IMR-90 (cell line): ENCODE results near the gene FANK1. TPM values are rescaled to one million over a fixed set of nuclear protein-coding genes. Genes with fewer than 3 reads are reported as not detected.
A peak's percentile ranks its signal among the peaks of the same experiment; 100 is the strongest.

Experiments used
- ATAC-seq: fragments of 200-7000 bp; cut with Tn5 transposase; 2 replicates; pipeline ENCODE4 v1.9.1; 2020; ENCODE audit warnings: low read depth, mild to moderate bottlenecking, moderate library complexity
- BruUV-seq: library from RNA; stranded (reverse); fragments of 400-500 nt; replicated peaks from 2 replicates; lab custom pipeline; 2021; lab: Mats Ljungman, UMichigan
- CTCF ChIA-PET: fragments of 300-600 bp; formaldehyde crosslinking; extraction: SDS; loops from one replicate; lab custom pipeline; 2021; ENCODE audit warnings: antibody characterized with exemption; lab: Yijun Ruan, JAX
- POLR2A ChIA-PET: fragments of 300-600 bp; sonication (Branson Sonifier 250); formaldehyde crosslinking; loops from one replicate; lab custom pipeline; 2022; ENCODE audit warnings: antibody characterized with exemption; ENCODE audit not compliant: unreplicated experiment; lab: Charles Lee
- DNase-seq: peaks from one replicate; pipeline ENCODE4 v3.0.0; 2013
- H2AFZ ChIP-seq: replicated peaks from 2 replicates; pipeline ENCODE3; 2013; ENCODE audit warnings: low read length, mild to moderate bottlenecking; ENCODE audit not compliant: poor library complexity
- H2AK5ac ChIP-seq: 2 replicates; pipeline ENCODE4 v1.6.1; 2013; ENCODE audit warnings: low read depth, low read length, inconsistent platforms
- H2AK9ac ChIP-seq: replicated peaks from 2 replicates; pipeline ENCODE3; 2013; ENCODE audit warnings: mild to moderate bottlenecking, low read depth, low read length, moderate library complexity; ENCODE audit not compliant: poor library complexity
- H2BK120ac ChIP-seq: 2 replicates; pipeline ENCODE4 v1.6.1; 2013; ENCODE audit warnings: low read depth, low read length, inconsistent platforms
- H2BK15ac ChIP-seq: 3 replicates; pipeline ENCODE4 v1.6.1; 2013; ENCODE audit warnings: low read depth, low read length, inconsistent platforms
- H2BK20ac ChIP-seq: 2 replicates; pipeline ENCODE4 v1.6.1; 2013; ENCODE audit warnings: low read depth, mild to moderate bottlenecking, inconsistent platforms, low read length, moderate library complexity
- H2BK5ac ChIP-seq: 2 replicates; pipeline ENCODE4 v1.6.1; 2013; ENCODE audit warnings: mild to moderate bottlenecking, low read depth, low read length, inconsistent platforms; ENCODE audit not compliant: poor library complexity, severe bottlenecking
- H3K14ac ChIP-seq: replicated peaks from 2 replicates; pipeline ENCODE4 v1.6.1; 2013; ENCODE audit warnings: low read depth, low read length, inconsistent platforms
- H3K18ac ChIP-seq: 2 replicates; pipeline ENCODE4 v1.6.1; 2013; ENCODE audit warnings: low read depth, low read length, control low read depth
- H3K23ac ChIP-seq: 2 replicates; pipeline ENCODE4 v1.6.1; 2013; ENCODE audit warnings: low read depth, low read length, inconsistent platforms
- H3K27ac ChIP-seq: 2 replicates; pipeline ENCODE4 v1.5.1; 2013; ENCODE audit warnings: mild to moderate bottlenecking, control low read depth, low read length; ENCODE audit not compliant: insufficient read depth
- H3K27me3 ChIP-seq: 2 replicates; pipeline ENCODE4 v1.6.1; 2013; ENCODE audit warnings: low read length; ENCODE audit not compliant: control insufficient read depth, insufficient read depth
- H3K36me3 ChIP-seq: 2 replicates; pipeline ENCODE4 v1.6.1; 2013; ENCODE audit warnings: low read length, mixed read lengths; ENCODE audit not compliant: control insufficient read depth, insufficient read depth
- H3K4ac ChIP-seq: 2 replicates; pipeline ENCODE4 v1.6.1; 2013; ENCODE audit warnings: low read depth, low read length, inconsistent platforms
- H3K4me1 ChIP-seq: 2 replicates; pipeline ENCODE4 v1.6.1; 2013; ENCODE audit warnings: low read length, mixed read lengths; ENCODE audit not compliant: control insufficient read depth, insufficient read depth
- H3K4me2 ChIP-seq: 2 replicates; pipeline ENCODE4 v1.6.1; 2013; ENCODE audit warnings: low read depth, mild to moderate bottlenecking, control low read depth, low read length, moderate library complexity
- H3K4me3 ChIP-seq: 2 replicates; pipeline ENCODE4 v1.5.1; 2013; ENCODE audit warnings: low read depth, mild to moderate bottlenecking, control low read depth, low read length, moderate library complexity; ENCODE audit not compliant: insufficient read depth
- H3K56ac ChIP-seq: 2 replicates; pipeline ENCODE4 v1.6.1; 2013; ENCODE audit warnings: low read length, inconsistent platforms; ENCODE audit not compliant: insufficient read depth; ENCODE audit errors: extremely low read depth
- H3K79me1 ChIP-seq, 2 experiments: 2 replicates each; pipeline ENCODE4 v1.6.1; 2013; ENCODE audit warnings: low read length in 2 of 2, inconsistent platforms in 1 of 2, low read depth in 1 of 2
- H3K9ac ChIP-seq: 2 replicates; pipeline ENCODE4 v1.6.1; 2013; ENCODE audit warnings: low read depth, low read length, control low read depth
- H3K9me1 ChIP-seq: 2 replicates; pipeline ENCODE4 v1.6.1; 2013; ENCODE audit warnings: low read length, inconsistent platforms; ENCODE audit not compliant: insufficient read depth
- H3K9me3 ChIP-seq: 2 replicates; pipeline ENCODE4 v1.6.1; 2013; ENCODE audit warnings: low read length; ENCODE audit not compliant: control insufficient read depth, insufficient read depth
- H4K20me1 ChIP-seq: 2 replicates; pipeline ENCODE4 v1.6.1; 2013; ENCODE audit warnings: low read length, inconsistent platforms; ENCODE audit not compliant: insufficient read depth
- H4K5ac ChIP-seq: 2 replicates; pipeline ENCODE4 v1.6.1; 2013; ENCODE audit warnings: mild to moderate bottlenecking, low read depth, low read length, control low read depth
- H4K8ac ChIP-seq, 2 experiments: 2 replicates each; pipeline ENCODE4 v1.6.1; 2013; ENCODE audit warnings: low read depth in 2 of 2, low read length in 2 of 2, control low read depth in 1 of 2, inconsistent platforms in 1 of 2
- H4K91ac ChIP-seq: 2 replicates; pipeline ENCODE4 v1.6.1; 2013; ENCODE audit warnings: low read depth, low read length, inconsistent platforms; ENCODE audit not compliant: insufficient read depth
- CHD1 ChIP-seq: IDR thresholded peaks from 2 replicates; pipeline ENCODE4 v1.6.1; 2012; ENCODE audit warnings: low read depth, low read length, improper control_type of control experiment
- MXI1 ChIP-seq: IDR thresholded peaks from 2 replicates; pipeline ENCODE4 v1.6.1; 2012; ENCODE audit warnings: low read depth, mild to moderate bottlenecking, low read length, moderate library complexity, borderline replicate concordance
- WGBS, 2 experiments: methylation state at CpG; one replicate each; pipeline versions ENCODE4 v1.1.5 to v1.1.7; 2013; ENCODE audit warnings: missing lambda C conversion rate in 2 of 2; ENCODE audit not compliant: insufficient read length in 1 of 2; ENCODE audit errors: extremely low coverage in 2 of 2; 5-methylcytosine and 5-hydroxymethylcytosine counted together
- dilution Hi-C: fragments of 300-500 bp; cut with HindIII; formaldehyde crosslinking; loops from one replicate; pipeline ENCODE4 v1.14.3; 2018; ENCODE audit warnings: low sequenced_read_pairs; ENCODE audit not compliant: unreplicated experiment
- in situ Hi-C: fragments of 300-500 bp; cut with MboI; formaldehyde crosslinking; loops from 3 replicates; pipeline ENCODE4 v1.14.3; 2019; ENCODE audit warnings: low sequenced_read_pairs, inconsistent platforms, mixed read lengths
- intact Hi-C: fragments of 100-400 bp; cut with micrococcal nuclease; formaldehyde crosslinking; loops from 2 replicates; pipeline ENCODE4 v1.10.0; 2022
- polyA plus RNA-seq, 3 experiments: library from polyadenylated mRNA; depleted of rRNA; stranded (reverse); fragments of >200 nt; gene quantifications; 2 replicates each; pipeline ENCODE4 v1.2.3, GENCODE V29; 2012; ENCODE audit warnings: low replicate concordance in 1 of 3
- total RNA-seq: library from RNA; depleted of rRNA; stranded (reverse); fragments of >200 nt; gene quantifications from 2 replicates; pipeline ENCODE4 v1.2.3, GENCODE V29; 2012
- TF ChIP-seq, protein P1 (sequence below): fragments of 150-350 bp; IDR thresholded peaks from 2 replicates; pipeline ENCODE4 v1.6.1; 2017; ENCODE audit warnings: mild to moderate bottlenecking, antibody characterized with exemption, low read length, low read depth

The FANK1 gene
- total and polyA plus RNA-seq, 2 of the 4 experiments (the other 2 are of a cell fraction), result 0.90 to 2.2 TPM

DNA sequence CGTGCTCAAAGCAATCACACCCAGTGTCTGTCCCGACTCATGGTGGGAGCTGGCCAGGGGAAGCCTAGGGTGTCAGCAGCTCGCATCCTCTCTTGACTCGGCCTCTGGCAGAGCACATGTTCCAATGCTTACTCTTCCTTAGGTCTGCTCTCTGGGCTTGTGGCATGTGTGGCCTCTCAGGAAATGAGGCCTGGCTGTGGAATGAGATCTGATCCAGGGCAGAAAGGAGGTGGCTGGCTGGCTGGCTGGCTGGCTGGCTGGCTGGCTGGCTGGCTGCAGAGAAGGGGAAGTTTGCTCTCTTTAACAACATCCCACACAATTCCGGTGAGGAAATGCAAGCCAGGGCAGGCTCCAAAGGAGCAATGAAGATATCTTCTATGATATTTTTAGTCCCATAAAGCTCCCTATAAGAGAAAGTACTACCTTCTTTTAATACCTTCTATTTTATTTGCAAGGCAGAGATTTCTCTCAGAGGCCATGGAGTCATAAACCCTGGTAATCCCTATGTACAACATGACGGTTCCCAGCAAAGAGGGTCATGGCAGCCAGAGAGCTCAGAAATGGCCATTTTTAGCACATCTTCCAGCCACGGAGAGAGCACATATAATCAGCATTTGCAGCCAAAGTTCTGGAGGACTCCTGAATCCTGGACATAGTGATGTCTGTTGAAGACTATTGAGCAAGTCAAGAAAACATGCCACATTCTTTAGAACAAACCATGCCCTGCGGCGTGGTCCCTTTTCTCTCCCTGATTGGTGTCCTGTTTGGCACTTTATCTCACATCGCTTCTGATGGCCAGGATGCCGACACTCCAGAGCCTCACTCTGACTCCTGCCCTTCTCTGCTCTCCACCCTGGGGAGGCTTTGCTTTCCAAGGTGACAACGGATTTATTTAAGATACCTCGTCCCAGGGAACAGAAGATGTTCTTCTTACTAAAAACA is 153.7 kb downstream of the FANK1 start:
- H3K36me3 ChIP-seq, result no peaks in the 10 kb centered on the region
- 100% methylated on average over 3 of the region's 13 CpGs; no CpG with 5 or more reads in 1 of the 2 experiments for WGBS, 2 experiments
- BruUV-seq, result no TSS peak
- no peak overlapping the region for H4K8ac ChIP-seq
- H3K23ac ChIP-seq, result peak overlapping the region; percentile 51; the same call in 1 of the 2 replicates
- intact Hi-C loops, result no loop called here
- H2AK5ac ChIP-seq, result no peak overlapping the region
- H3K9ac ChIP-seq, result no peak overlapping the region
- no peak overlapping the region for H2BK20ac ChIP-seq
- H4K91ac ChIP-seq, result no peak overlapping the region; the same call in 1 of the 2 replicates
- peak overlapping the region; percentile 57 for H2BK120ac ChIP-seq
- H3K18ac ChIP-seq, result no peak overlapping the region
- H3K4ac ChIP-seq, result peak overlapping the region; percentile 35; the same call in 1 of the 2 replicates
- dilution Hi-C loops, result no loop called here
- TF ChIP-seq, protein P1, sequence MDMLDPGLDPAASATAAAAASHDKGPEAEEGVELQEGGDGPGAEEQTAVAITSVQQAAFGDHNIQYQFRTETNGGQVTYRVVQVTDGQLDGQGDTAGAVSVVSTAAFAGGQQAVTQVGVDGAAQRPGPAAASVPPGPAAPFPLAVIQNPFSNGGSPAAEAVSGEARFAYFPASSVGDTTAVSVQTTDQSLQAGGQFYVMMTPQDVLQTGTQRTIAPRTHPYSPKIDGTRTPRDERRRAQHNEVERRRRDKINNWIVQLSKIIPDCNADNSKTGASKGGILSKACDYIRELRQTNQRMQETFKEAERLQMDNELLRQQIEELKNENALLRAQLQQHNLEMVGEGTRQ, result 0 out of 2 replicates have a peak, but pooled peaks have one; percentile 6
- peak; percentile 81 for TF ChIP-seq MXI1
- no peak for TF ChIP-seq CHD1
- no peak overlapping the region for H3K27ac ChIP-seq
- in situ Hi-C loops, result no loop called here
- peak overlapping the region; percentile 4; the same call in 1 of the 2 replicates for H3K14ac ChIP-seq
- CTCF ChIA-PET, result interaction anchor here (1.0 kb wide), 1 partner anchor 12 kb away, joined by 3 read pairs; no protein-coding TSS in a partner anchor
- no peaks in the 10 kb centered on the region for H3K9me1 ChIP-seq
- no peak overlapping the region for H4K5ac ChIP-seq
- ATAC-seq (peak; percentile 92), DNase-seq (peak; percentile 86)
- H3K4me2 ChIP-seq, result no peak overlapping the region
- H2BK15ac ChIP-seq, result no peak overlapping the region
- H3K79me1 ChIP-seq, result no peaks in the 10 kb centered on the region
- H2AK9ac ChIP-seq, result peak overlapping the region; percentile 46
- no peak overlapping the region for H3K4me3 ChIP-seq
- H3K9me3 ChIP-seq, result no peaks in the 10 kb centered on the region
- POLR2A ChIA-PET, result interaction anchor here (0.5 kb wide), 1 partner anchor 857 kb away, joined by 3 read pairs; no protein-coding TSS in a partner anchor
- no peak overlapping the region for H2BK5ac ChIP-seq
- no peaks in the 10 kb centered on the region for H4K20me1 ChIP-seq
- H3K4me1 ChIP-seq, result no peaks in the 10 kb centered on the region
- no peak overlapping the region for H2AFZ ChIP-seq
- no peak overlapping the region for H3K56ac ChIP-seq
- H3K27me3 ChIP-seq, result peaks cover 14% of the 10 kb centered on the region
